ENCODE measurements around the gene B4GALT7.
"Not testable (repeated sequence)": the region's sequence is repeated elsewhere in the genome, so short reads cannot be mapped to it uniquely, and the experiment has no call there.

- TF ChIP-seq CTCF (conservative IDR thresholded peaks at IDR 0.05; ENCODE audit: low read length); EZH2phosphoT487 (IDR thresholded peaks at IDR 0.05; ENCODE audit: borderline replicate concordance): not testable (repeated sequence)
Observed at GRCh38 chr5:177634912-177635311, 35.0 kb downstream of the B4GALT7 start.

All from Loucy (cell line).